Fibroblast of skin of back (primary cell): Measurements from ENCODE around the gene EMID1.

Source experiments
- DNase-seq: peaks from one replicate; pipeline ENCODE4 v3.0.0-alpha.2; 2013

Gene EMID1

GRCh38 chr22:29298641-29299040 lies 92.9 kb downstream of the EMID1 start:
- DNase-seq: no peak

GRCh38 chr22:29299136-29299900 lies 93.6 kb downstream of the EMID1 start:
- DNase-seq: no peak

GRCh38 chr22:29300467-29300806 lies 94.7 kb downstream of the EMID1 start:
- no peak for DNase-seq

GRCh38 chr22:29300807-29301601 lies 95.3 kb downstream of the EMID1 start:
- no peak for DNase-seq

- DNase-seq: no peak
These were observed 96.2 kb downstream of the EMID1 start for GRCh38 chr22:29301716-29302401.

GRCh38 chr22:29302402-29302680 lies 96.6 kb downstream of the EMID1 start:
- DNase-seq: no peak

- DNase-seq: no peak
These were observed 97.2 kb downstream of the EMID1 start for GRCh38 chr22:29302681-29303465.

GRCh38 chr22:29305836-29306174 lies 100.1 kb downstream of the EMID1 start:
- DNase-seq: no peak

- DNase-seq: peak; percentile 83
These were observed 100.6 kb downstream of the EMID1 start, which contains the start of gene GAS2L1 for GRCh38 chr22:29306175-29306834. Gene GAS2L1, plus strand, starts transcription at chr22:29306650. Its CDS starts 1,456 bp downstream, at chr22:29308106.

- DNase-seq: peak; percentile 84
These were observed 101.3 kb downstream of the EMID1 start for GRCh38 chr22:29306835-29307595.

- no peak for DNase-seq
These were observed 102.0 kb downstream of the EMID1 start for GRCh38 chr22:29307596-29308147.

GRCh38 chr22:29308148-29308790 lies 102.6 kb downstream of the EMID1 start:
- DNase-seq: no peak

GRCh38 chr22:29308791-29309262 lies 103.1 kb downstream of the EMID1 start:
- peak; percentile 52 for DNase-seq
